Measurements from ENCODE around the gene ASPM.
"Not testable (repeated sequence)": the region's sequence is repeated elsewhere in the genome, so short reads cannot be mapped to it uniquely, and the experiment has no call there.

The ASPM gene

GRCh38 chr1:197141575-197141974 lies 4.9 kb downstream of the ASPM start:
- no peak for DNase-seq

GRCh38 chr1:197140121-197140520 lies 6.3 kb downstream of the ASPM start:
- no peak for DNase-seq

- DNase-seq: no peak
Measured at GRCh38 chr1:197139169-197139568, 7.3 kb downstream of the ASPM start.

GRCh38 chr1:197137322-197137721 lies 9.1 kb downstream of the ASPM start:
- no peak for DNase-seq

- no peak for DNase-seq
Measured at GRCh38 chr1:197130677-197131304, 15.7 kb downstream of the ASPM start.

GRCh38 chr1:197129698-197130097 lies 16.8 kb downstream of the ASPM start:
- DNase-seq: no peak

GRCh38 chr1:197127246-197127912 lies 19.1 kb downstream of the ASPM start:
- DNase-seq: no peak

- DNase-seq: no peak
Measured at GRCh38 chr1:197126691-197127090, 19.8 kb downstream of the ASPM start.

GRCh38 chr1:197124376-197124775 lies 22.1 kb downstream of the ASPM start:
- DNase-seq: no peak

GRCh38 chr1:197116156-197116555 lies 30.3 kb downstream of the ASPM start:
- no peak for DNase-seq

GRCh38 chr1:197106869-197107268 lies 39.6 kb downstream of the ASPM start:
- no peak for DNase-seq

GRCh38 chr1:197103300-197103699 lies 43.2 kb downstream of the ASPM start:
- no peak for DNase-seq

GRCh38 chr1:197101978-197102377 lies 44.5 kb downstream of the ASPM start:
- DNase-seq: no peak

- no peak for DNase-seq
Measured at GRCh38 chr1:197100677-197101076, 45.8 kb downstream of the ASPM start.

- DNase-seq: no peak
Measured at GRCh38 chr1:197099444-197099843, 47.0 kb downstream of the ASPM start.

- DNase-seq: not testable (repeated sequence)
Measured at GRCh38 chr1:197096971-197097370, 49.5 kb downstream of the ASPM start.

- no peak for DNase-seq
Measured at GRCh38 chr1:197096137-197096536, 50.3 kb downstream of the ASPM start.

- no peak for DNase-seq
Measured at GRCh38 chr1:197093226-197093885, 53.1 kb downstream of the ASPM start.

- no peak for DNase-seq
Measured at GRCh38 chr1:197092491-197093023, 53.9 kb downstream of the ASPM start.

GRCh38 chr1:197083474-197083873 lies 63.0 kb downstream of the ASPM start:
- DNase-seq: no peak

- DNase-seq: no peak
Measured at GRCh38 chr1:197081117-197081753, 65.2 kb downstream of the ASPM start.

- DNase-seq: no peak
Measured at GRCh38 chr1:197080323-197080722, 66.1 kb downstream of the ASPM start.

- DNase-seq: no peak
Measured at GRCh38 chr1:197076585-197076984, 69.9 kb downstream of the ASPM start.

GRCh38 chr1:197073978-197074377 lies 72.5 kb downstream of the ASPM start:
- DNase-seq: no peak

Data from activated T-cell treated with anti-CD3 and anti-CD28 coated beads, Interleukin-2, amount 50 U/mL, for 1 hour (primary cell).